HEK293 (cell line): ENCODE results near the gene GJB5.

Source experiments
- TRIM28 ChIP-seq: IDR thresholded peaks from 2 replicates; pipeline ENCODE4 v1.6.1; 2011; ENCODE audit warnings: low read length, control low read depth, borderline replicate concordance
- ZNF530 ChIP-seq: fragments of 450-650 bp; formaldehyde crosslinking; IDR thresholded peaks from 2 replicates; pipeline ENCODE4 v1.5.1; 2016; ENCODE audit warnings: low read depth, missing biosample characterization, missing genetic modification characterization
- ZNF548 ChIP-seq: fragments of 450-650 bp; formaldehyde crosslinking; IDR thresholded peaks from 2 replicates; pipeline ENCODE4 v1.5.1; 2016; ENCODE audit warnings: missing biosample characterization, missing genetic modification characterization
- ZNF558 ChIP-seq: fragments of 450-650 bp; formaldehyde crosslinking; IDR thresholded peaks from 2 replicates; pipeline ENCODE4 v1.5.1; 2016; ENCODE audit warnings: missing biosample characterization, missing genetic modification characterization
- ZNF785 ChIP-seq: fragments of 450-650 bp; formaldehyde crosslinking; IDR thresholded peaks from 2 replicates; pipeline ENCODE4 v1.5.1; 2016; ENCODE audit warnings: missing biosample characterization, missing genetic modification characterization
- TF ChIP-seq, protein P1 (sequence below): fragments of 450-650 bp; formaldehyde crosslinking; IDR thresholded peaks from 2 replicates; pipeline ENCODE4 v1.5.1; 2016; ENCODE audit warnings: missing biosample characterization, missing genetic modification characterization
- TF ChIP-seq, protein P2 (sequence below): fragments of 450-650 bp; formaldehyde crosslinking; IDR thresholded peaks from 2 replicates; pipeline ENCODE4 v1.5.1; 2016; ENCODE audit warnings: missing biosample characterization, missing genetic modification characterization
- TF ChIP-seq, protein P3 (sequence below): fragments of 450-650 bp; formaldehyde crosslinking; IDR thresholded peaks from 2 replicates; pipeline ENCODE4 v1.5.1; 2016; ENCODE audit warnings: missing biosample characterization, missing genetic modification characterization

DNA sequence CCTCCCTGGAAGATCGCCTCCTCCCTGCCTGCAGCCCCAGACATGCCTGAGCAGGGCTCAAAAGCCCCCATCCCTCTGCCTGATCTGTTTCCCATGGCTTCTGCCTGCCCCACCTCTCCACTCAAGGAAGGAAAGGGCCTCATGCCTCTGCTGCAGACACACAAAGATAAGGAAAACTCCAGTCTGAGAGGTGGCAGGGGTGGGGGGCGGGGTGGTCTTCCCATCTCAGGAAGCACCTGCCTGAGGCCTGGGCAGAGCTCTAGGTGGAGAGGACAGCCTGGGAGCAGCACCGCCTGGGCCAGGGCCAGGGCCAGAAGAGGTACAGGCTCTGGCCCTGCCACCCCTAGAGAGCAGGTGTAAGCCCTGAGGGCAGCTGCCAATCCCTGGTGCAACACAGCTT is 22.1 kb downstream of the GJB5 start:
- TF ChIP-seq, protein P1, sequence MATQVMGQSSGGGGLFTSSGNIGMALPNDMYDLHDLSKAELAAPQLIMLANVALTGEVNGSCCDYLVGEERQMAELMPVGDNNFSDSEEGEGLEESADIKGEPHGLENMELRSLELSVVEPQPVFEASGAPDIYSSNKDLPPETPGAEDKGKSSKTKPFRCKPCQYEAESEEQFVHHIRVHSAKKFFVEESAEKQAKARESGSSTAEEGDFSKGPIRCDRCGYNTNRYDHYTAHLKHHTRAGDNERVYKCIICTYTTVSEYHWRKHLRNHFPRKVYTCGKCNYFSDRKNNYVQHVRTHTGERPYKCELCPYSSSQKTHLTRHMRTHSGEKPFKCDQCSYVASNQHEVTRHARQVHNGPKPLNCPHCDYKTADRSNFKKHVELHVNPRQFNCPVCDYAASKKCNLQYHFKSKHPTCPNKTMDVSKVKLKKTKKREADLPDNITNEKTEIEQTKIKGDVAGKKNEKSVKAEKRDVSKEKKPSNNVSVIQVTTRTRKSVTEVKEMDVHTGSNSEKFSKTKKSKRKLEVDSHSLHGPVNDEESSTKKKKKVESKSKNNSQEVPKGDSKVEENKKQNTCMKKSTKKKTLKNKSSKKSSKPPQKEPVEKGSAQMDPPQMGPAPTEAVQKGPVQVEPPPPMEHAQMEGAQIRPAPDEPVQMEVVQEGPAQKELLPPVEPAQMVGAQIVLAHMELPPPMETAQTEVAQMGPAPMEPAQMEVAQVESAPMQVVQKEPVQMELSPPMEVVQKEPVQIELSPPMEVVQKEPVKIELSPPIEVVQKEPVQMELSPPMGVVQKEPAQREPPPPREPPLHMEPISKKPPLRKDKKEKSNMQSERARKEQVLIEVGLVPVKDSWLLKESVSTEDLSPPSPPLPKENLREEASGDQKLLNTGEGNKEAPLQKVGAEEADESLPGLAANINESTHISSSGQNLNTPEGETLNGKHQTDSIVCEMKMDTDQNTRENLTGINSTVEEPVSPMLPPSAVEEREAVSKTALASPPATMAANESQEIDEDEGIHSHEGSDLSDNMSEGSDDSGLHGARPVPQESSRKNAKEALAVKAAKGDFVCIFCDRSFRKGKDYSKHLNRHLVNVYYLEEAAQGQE (tag by site-specific recombination) = no peak
- TF ChIP-seq ZNF530 = no peak
- TF ChIP-seq ZNF548 = no peak
- TF ChIP-seq TRIM28 = no peak
- TF ChIP-seq, protein P2, sequence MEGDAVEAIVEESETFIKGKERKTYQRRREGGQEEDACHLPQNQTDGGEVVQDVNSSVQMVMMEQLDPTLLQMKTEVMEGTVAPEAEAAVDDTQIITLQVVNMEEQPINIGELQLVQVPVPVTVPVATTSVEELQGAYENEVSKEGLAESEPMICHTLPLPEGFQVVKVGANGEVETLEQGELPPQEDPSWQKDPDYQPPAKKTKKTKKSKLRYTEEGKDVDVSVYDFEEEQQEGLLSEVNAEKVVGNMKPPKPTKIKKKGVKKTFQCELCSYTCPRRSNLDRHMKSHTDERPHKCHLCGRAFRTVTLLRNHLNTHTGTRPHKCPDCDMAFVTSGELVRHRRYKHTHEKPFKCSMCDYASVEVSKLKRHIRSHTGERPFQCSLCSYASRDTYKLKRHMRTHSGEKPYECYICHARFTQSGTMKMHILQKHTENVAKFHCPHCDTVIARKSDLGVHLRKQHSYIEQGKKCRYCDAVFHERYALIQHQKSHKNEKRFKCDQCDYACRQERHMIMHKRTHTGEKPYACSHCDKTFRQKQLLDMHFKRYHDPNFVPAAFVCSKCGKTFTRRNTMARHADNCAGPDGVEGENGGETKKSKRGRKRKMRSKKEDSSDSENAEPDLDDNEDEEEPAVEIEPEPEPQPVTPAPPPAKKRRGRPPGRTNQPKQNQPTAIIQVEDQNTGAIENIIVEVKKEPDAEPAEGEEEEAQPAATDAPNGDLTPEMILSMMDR (tag by site-specific recombination) = no peak
- TF ChIP-seq ZNF558 (tag by site-specific recombination) = no peak
- TF ChIP-seq ZNF785 (tag by site-specific recombination) = no peak
- TF ChIP-seq, protein P3, sequence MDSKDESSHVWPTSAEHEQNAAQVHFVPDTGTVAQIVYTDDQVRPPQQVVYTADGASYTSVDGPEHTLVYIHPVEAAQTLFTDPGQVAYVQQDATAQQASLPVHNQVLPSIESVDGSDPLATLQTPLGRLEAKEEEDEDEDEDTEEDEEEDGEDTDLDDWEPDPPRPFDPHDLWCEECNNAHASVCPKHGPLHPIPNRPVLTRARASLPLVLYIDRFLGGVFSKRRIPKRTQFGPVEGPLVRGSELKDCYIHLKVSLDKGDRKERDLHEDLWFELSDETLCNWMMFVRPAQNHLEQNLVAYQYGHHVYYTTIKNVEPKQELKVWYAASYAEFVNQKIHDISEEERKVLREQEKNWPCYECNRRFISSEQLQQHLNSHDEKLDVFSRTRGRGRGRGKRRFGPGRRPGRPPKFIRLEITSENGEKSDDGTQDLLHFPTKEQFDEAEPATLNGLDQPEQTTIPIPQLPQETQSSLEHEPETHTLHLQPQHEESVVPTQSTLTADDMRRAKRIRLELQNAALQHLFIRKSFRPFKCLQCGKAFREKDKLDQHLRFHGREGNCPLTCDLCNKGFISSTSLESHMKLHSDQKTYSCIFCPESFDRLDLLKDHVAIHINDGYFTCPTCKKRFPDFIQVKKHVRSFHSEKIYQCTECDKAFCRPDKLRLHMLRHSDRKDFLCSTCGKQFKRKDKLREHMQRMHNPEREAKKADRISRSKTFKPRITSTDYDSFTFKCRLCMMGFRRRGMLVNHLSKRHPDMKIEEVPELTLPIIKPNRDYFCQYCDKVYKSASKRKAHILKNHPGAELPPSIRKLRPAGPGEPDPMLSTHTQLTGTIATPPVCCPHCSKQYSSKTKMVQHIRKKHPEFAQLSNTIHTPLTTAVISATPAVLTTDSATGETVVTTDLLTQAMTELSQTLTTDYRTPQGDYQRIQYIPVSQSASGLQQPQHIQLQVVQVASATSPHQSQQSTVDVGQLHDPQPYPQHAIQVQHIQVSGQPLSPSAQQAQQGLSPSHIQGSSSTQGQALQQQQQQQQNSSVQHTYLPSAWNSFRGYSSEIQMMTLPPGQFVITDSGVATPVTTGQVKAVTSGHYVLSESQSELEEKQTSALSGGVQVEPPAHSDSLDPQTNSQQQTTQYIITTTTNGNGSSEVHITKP = no peak
